Measurements from ENCODE around the gene SDHD.
"Not testable (repeated sequence)": the region's sequence is repeated elsewhere in the genome, so short reads cannot be mapped to it uniquely, and the experiment has no call there.

Gene SDHD

DNA sequence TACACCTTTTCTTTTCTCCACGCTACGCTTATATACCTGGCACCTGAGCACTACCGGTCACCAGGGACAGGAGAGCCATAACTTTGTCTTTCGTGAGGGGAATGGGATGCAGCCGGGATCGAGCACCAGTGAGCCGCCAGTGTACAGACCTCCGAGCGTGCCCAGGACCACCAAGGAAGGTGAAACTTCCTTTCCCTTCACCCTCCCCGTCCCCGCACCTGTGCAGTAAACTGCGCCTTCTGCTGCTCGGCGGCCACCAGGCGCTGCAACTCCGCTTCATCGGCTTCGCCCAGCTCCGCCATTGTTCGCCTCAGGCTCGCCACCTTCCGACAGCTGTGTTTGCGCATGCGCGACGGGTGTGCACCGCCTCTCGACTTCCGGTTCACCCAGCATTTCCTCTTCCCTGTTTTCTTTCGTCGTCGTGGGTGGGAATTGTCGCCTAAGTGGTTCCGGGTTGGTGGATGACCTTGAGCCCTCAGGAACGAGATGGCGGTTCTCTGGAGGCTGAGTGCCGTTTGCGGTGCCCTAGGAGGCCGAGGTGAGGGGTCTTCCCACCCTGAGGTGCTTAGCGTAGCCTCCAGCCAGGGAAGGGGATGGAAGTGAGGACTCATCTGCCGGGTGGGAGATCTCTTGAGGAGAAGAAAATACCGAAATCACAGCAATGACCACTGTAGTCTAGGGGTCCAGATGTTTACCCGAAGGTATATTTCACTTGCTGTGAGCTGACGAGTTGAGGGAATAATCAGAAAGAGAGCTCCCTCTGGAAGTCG is at the start of gene SDHD, which contains the start of gene TIMM8B:
TSS of gene SDHD (plus strand) at position 452 of the 770 bp plus-strand sequence. CDS start at position 487, 35 bp downstream.
TSS of gene TIMM8B (minus strand) at position 335 of the 770 bp plus-strand sequence. CDS start at position 302, 33 bp downstream.
- DNase-seq, result peak; percentile 95

DNA sequence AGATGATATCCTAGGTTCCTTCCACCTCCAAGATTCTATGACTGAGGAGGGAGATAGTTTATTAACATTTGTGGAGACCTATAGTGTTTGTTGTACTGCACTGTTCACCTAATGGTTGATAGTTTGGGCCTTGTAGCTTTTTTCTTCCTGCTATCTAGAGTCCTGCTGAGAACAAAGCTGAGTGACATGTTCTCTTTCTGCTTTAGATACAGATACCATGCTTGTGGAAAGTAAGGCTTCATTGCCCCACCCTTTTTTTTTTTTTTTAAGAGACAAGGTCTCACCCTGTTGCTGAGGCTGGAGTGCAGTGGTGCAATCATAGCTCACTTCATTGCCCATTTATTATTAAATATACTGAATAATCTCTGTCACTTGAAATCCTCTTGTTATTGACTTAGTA is 49.1 kb upstream of the SDHD start:
- DNase-seq, result no peak

DNA sequence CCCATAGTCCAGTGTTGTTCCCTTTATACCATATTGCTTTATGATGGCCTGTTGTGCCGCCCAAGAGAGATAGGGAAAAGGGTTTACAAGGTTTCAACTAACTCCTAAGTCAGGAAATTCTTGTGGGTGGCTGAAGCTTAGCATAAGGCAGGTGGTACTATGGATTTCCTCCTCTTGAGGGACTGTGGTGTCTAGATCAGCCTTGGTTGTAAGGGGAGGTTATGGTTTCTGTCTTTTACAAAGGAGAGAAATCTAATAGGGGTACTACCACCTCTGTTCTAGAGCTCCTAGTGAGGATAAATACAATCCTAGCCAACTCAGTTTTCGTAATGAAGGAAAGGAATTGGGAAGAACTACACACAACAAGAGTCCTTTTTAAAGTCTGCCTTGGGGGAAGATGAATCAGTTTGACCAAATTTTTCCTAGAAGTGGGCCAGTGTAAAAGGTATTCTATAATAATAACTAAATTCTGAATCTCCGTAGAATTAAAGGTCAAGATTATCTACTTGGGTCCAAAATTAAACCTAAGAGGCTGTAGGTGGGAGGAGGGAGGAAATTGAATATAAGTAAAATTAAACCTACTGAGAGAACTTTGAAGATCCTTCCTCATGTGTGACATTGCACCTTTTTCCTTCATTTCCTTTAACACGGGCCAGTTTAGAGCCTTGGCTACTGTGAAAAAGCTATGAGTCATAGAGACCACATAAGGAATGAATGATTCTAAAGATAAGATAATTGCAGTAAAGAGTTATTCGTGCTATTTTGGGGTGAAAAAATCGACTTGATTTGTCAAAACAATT is 44.3 kb upstream of the SDHD start:
- no peak for DNase-seq

DNA sequence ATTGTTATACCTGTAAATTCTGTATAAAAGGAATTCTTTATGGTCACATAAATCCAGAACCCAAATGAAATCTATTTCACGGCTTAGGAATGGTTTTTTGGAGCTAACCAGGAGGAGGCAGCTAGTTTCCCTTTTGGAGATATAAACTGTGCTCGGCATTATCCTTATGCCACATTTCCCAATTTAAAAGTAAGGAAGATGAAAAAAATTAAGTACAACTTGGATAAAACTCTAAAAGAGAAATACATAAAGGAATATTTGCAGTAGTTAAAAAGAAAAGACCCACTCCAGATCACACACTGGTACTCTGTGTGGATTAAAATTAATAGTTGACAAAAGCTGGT is 43.7 kb upstream of the SDHD start:
- DNase-seq, result no peak

DNA sequence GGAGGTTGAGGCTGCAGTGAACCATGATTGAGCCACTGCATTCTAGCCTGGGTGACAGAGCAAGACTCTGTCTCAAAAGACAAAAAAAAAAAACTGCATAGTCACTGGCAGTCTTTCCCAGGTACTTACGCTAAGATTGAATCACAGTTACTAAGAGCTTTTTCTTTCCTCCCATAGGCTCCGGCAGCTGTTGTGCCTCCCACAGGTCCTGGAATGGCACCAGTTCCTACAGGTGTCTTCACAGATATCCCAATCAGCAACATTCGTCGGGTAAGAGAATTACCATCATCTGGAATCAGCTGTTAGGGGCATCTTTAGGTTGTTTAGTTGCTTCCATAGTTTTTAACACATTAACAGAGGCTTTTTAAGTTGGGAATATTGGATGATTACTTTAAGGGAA is 41.7 kb upstream of the SDHD start:
- no peak for DNase-seq

DNA sequence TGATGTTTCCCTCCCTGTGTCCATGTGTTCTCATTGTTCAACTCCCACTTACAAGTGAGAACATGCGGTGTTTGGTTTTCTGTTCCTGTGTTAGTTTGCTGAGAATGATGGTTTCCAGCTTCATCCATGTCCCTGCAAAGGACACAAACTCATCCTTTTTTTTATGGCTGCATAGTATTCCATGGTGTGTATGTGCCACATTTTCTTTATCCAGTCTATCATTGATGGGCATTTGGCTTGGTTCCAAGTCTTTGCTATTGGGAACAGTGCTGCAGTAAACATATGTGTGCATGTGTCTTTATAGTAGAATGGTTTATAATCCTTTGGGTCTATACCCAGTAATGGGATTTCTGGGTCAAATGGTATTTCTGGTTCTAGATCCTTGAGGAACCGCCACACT is 40.0 kb upstream of the SDHD start:
- not testable (repeated sequence) for DNase-seq

DNA sequence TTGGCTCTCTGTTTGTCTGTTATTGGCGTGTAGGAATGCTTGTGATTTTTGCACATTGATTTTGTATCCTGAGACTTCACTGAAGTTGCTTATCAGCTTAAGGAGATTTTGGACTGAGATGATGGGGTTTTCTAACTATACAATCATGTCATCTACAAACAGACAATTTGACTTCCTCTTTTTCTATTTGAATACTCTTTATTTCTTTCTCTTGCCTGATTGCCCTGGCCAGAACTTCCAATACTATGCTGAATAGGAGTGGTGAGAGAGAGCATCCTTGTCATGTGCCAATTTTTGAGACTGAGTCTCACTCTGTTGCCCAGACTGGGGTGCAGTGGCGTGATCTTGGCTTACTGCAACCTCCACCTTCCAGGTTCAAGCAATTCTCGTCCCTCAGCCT is 38.4 kb upstream of the SDHD start:
- not testable (repeated sequence) for DNase-seq

DNA sequence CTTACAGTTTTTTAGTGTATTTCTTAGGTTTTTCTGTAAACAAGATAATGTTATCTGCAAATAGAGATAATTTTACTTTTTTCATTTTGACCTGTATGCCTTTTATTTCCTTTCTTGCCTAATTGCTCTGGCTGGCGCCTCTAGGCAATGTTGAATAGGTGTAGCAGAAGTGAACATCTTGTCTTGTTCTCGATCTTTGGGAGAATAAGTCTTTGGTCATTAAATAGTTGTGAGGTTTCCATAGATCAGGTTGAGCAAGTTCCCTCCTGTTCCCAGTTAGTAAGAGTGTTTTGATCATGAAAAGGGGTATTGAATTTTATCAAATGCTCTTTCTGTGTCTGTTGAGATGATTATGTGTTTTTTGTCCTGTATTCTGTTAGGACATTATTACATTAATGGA is 36.9 kb upstream of the SDHD start:
- no peak for DNase-seq

DNA sequence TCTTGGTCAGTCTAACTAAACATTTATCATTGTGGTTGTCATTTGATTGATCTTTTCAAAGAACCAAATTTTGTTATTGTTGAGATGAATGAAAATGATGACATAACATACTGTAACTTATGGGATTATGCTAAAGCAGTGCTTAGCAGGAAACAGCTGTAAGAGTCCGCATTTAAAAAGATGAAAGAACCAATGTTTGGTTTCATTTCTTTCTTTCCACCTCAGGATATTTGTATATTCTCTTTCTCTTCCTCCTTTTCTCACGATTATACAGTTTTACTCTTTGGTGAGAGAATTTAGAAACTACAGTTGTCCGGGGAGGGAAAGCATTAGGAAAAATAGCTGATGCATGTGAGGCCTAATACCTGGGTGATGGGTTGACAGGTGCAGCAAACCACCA is 36.0 kb upstream of the SDHD start:
- DNase-seq, result no peak

DNA sequence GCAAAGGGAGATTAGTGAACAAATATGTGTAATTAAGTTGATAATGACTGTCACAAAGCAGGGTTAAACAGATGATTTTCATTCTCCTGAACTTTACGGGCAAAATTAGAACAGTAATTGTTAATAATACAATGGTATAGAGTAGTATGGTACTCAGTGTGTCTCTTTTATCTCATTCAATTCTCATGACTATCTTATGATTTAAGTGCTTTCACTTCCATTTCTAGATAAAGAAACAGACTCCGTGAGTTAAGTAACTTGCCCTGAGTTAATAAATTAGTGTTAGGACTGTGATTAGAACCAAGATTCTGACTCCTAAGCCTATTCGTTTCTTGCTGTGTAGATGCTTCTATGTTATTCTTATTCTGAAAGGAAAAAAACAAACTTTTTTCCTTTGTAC is 34.9 kb upstream of the SDHD start:
- no peak for DNase-seq

DNA sequence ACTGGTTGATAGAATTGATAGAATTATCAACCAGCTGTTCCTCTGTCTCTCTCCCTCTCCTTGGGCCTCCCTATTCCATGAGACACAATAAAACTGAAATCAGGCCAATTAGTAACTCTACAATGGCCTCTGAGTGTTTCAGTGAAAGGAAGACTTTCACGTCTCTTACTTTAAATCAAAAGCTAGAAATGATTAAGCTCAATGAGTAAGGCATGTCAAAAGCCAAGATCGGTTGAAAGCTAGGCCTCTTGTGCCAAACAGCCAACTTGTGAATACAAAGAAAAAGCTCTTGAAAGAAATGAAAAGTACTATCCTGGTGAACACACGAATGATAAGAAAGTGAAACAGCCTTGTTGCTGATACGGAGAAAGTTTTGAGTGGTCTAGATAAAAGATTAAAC is 29.5 kb upstream of the SDHD start:
- no peak for DNase-seq

DNA sequence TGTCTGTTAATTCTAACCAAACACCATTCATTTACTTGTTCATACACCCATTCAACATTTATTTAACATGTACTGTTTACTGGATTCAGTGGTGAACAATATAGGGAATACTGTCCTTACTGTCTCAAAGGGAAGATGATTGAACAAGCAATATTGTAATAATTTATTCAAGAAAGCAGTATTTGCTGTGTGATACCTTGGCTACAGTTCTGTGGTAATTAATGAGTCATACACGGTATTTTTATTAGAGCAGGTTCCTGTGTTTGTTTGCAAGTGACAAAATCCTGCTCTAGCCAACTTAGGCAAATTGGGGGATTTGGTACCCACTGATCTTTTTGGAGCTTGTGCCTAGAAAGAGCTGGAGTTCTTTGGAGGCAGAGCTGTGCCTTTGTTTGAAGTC is 28.6 kb upstream of the SDHD start:
- no peak for DNase-seq

DNA sequence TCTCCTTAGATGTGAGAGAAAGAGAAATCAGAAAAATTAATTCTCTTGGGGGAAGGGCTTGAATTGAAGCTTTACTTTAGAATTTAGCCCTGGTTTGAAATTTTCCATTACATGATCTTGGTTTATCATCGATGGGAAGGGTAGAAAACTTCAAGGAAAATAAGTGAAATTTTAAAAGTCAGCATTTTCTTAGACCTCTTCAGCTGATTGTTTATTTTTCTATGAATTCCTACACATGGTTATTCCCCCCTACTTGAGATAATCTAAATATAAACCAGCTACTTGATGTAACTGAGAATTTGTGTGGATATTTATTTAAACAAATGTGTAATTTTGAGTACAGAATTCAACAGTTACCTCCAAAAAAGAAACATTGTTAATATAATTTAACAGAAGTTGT is 23.8 kb upstream of the SDHD start:
- DNase-seq, result no peak

DNA sequence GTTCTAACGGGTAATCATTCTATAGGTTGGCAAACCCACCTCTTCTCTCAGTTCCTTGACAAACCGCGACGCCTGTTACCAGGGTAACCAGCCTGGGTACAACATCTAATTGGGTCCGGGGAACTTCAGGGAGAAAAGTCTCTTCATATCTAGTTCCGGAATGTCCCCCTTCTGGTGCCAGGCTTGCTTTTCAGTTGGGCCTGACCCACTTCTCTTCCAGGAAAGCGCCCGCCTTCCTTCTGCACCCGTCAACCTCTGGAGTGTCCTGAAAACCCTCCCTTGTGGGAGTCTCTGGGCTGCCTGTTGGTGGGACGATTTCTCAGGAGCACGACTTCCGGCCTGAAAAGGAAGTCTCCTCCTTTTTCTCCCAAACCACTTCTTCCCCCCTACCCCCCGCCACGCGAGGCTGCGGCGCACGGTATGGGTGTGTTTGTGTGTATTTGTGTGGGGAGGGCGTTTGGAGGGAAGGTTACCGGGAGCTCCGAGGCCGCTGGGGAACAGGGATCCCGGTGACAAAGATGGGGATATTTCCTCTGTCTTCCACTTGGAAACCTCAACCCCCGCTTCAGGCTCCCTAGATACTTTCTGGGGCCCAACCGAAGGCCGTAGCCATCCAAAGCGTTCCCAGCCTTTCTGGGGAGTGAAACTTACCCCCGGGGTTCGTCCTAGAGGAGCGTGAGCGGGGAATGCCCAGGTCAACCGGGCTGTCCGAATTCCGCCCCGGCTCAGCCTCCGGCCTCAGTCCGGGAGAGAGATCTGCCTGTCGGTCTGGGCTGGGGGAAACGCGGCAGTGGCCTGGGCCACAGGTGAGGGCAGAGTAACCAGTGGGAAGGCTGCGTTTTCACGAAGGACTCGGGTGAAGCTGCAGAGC is 12.5 kb upstream of the SDHD start, which contains the start of the genes NKAPD1 and PIH1D2:
TSS of gene NKAPD1 (plus strand) at position 359 of the 871 bp plus-strand sequence. CDS start 1,276 bp downstream, outside the sequence.
TSS of gene PIH1D2 (minus strand) at position 77 of the 871 bp plus-strand sequence. CDS start 843 bp downstream, outside the sequence.
- DNase-seq, result peak; percentile 87

DNA sequence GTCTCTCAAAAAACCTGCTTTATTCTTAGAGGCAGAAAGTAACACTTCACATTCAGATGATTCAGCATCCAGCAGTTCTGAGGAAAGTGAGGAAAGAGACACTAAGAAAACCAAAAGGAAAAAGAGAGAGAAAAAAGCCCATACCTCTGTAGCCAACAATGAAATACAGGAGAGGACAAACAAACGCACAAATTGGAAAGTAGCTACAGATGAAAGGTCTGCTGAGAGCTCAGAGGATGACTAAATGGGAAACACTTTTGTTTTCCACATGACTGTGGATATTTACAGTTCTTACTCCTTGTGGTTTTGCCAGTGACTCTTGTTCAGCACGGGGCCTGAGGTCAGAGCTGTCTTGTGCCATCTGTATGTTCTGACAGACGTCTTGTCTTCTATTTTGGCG is 3.9 kb upstream of the SDHD start:
- DNase-seq, result no peak

DNA sequence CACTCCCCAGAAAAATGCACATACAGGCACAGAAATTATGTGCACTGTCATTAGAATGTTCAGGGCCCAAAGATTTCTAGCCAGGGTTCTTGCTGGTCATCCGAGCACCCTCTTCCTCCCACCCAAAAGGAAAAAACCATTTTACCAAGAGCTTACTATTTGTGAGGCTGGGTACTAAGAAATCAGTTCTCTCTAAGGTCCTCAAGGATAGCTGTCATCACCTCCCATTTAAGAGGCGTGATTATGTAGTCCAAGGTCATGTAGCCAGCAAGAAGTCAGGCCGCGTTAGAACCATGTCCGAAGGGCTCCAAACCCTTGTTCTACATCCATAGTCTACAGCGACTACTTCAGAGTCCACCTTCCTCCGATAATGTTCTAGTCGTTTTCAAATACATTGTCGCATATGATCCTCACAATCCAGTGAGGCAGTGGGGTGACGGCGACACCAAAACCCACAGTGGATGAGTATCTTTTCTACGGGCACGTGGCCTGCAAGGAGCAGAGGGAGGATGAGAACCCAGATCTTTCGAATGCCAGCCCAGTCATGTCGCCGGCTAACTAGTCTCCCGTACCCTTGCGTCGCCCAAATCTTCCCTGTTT is 751 bp upstream of the SDHD start:
- DNase-seq, result no peak

DNA sequence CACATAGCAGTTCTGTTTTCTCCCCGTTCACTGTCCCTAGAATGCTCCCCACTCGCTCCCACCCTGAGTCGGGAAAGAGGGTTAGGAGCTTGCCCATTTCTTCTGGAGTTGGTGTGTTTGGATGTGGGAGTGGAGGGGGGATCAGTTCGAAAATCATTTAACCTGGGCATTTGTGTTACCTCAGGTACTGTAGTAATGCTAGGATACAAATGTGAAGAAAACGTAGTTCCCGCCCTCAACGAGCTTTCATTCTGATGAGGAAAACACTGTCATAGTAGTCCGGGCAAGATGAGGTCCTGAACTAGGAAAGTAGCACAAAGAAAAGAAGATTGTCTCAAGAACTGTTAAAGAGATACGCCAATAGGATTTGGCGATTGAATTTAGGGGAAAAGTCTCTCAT is 539 bp downstream of the SDHD start:
- DNase-seq, result no peak

DNA sequence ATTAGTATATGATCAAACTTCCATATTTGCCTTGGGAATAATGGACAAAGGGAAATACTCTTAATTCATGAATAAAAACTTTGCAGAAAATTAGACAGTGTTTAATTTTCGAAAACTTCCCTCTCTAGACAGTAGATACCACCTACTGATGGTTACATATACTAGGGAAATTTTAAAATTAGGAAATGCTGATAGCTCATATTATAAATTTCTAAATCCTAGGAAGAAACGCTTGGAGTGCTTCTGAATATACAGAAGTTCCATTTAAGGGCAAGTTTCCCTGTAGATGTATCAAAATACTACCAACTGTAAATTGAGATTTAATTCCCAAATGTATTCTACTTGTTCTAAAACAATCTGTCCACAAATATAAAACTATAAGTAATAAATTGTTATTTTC is 8.6 kb downstream of the SDHD start:
- DNase-seq, result not testable (repeated sequence)

DNA sequence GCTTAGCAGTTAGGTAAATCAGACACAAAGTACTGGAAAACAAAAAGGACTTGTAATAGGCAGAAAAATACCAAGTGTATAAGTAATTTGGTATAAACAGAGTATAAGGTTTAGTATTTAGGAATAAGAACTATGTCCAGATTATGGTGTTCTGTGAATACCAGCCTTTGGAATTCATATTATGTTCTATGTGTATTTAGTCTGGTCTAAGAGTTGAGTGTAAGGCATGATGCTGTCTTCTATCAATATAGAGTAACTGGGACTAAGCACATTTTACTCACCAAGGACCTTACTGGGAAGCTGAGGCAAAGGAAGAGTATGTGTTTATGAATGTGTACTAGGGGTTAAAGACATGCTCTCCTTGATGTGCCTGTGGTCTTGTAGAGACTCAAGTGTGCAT is 9.5 kb downstream of the SDHD start:
- no peak for DNase-seq

DNA sequence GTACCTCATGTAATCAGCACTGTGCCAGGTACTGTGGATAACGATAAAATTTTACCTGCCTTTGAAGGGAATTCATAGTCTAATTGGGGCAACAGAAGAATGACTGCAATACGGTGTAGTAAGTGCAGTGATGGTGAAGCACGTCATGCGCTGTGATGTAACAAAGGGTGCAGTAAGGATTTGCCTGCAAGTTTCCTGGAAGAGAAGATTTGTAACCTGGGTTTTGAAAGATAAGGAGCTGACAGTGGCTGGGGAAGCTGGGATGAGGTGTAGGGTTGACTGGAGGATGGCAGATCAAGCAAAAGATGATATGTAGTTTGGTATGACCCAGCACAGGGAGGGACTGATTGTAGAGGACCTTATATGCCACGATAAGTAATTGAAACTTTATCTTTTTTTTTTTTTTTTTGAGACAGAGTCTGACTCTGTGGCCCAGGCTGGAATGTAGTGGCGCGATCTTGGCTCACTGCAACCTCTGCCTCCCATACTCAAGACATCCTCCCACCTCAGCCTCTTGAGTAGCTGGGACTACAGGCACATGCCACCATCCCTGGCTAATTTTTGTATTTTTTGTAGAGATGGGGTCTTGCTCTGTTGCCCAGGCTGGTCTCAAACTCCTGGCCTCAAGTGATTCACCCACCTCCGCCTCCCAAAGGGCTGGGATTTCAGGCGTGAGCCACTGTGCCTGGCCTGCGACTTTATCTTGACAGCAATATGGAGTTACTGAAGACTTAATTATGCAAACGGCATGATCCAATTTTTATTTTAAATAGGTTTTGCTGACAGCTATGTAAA is 11.3 kb downstream of the SDHD start:
- DNase-seq, result no peak

DNA sequence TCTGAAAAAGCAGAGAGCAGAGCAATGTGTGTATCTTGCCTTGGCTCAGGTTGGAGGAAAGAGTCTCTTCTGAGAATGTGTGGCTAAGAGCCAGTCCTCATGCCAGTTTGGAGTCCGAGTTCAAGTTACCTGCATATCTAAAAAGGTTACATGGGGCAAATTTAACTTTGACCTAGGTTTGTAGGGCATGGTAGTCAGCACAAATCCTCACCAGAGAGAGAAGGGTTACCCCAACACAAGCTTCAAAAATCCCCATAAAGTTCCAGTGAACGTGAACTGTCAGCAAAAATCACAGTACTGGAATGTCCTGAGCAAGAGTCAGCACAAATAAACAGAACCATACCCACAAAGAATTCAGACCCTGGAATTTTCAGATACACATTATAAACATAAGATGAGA is 13.8 kb downstream of the SDHD start:
- DNase-seq, result no peak

DNA sequence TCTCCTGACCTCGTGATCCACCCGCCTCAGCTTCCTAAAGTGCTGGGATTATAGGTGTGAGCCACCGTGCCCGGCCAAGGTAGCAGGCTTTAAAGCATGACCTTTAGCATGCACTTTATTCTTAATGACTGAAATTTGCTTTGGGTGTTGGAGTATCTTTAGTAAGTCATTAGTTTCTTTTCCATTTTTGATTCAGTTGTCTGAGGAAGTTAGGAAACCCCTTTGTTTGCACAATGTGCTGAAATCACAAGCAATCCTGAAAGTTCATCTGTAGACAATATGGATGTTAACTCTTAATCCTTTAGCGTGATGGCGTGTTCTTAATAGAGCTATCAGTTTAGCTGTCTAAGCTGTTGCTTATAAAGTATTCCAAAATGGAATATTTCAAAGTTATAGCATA is 16.8 kb downstream of the SDHD start:
- DNase-seq, result no peak
